Common myeloid progenitor, CD34-positive (primary cell): ENCODE results near the gene GAA. TPM values are rescaled to one million over a fixed set of nuclear protein-coding genes. Genes with fewer than 3 reads are reported as not detected.

Experiments used
- CTCF ChIA-PET: fragments of 350-600 bp; sonication (Branson Sonifier 250); formaldehyde crosslinking; loops from one replicate; lab custom pipeline; 2021; ENCODE audit warnings: antibody characterized with exemption; lab: Charles Lee
- POLR2A ChIA-PET: fragments of 350-600 bp; sonication (Branson Sonifier 250); formaldehyde crosslinking; loops from one replicate; lab custom pipeline; 2021; ENCODE audit warnings: antibody characterized with exemption; lab: Charles Lee
- DNase-seq, 3 donors: peaks; one replicate each; pipeline versions ENCODE4 v3.0.0 to v3.0.0-alpha.2; 2013
- H3K27ac ChIP-seq, 2 experiments: 1 replicate in 1 of 2; 2 replicates in 1 of 2; pipeline ENCODE4 v1.7.0; 2013; ENCODE audit warnings: inconsistent platforms in 2 of 2, low read length in 2 of 2, mild to moderate bottlenecking in 2 of 2, low read depth in 1 of 2, moderate library complexity in 1 of 2; ENCODE audit not compliant: severe bottlenecking in 2 of 2, insufficient read depth in 1 of 2, poor library complexity in 1 of 2
- H3K27me3 ChIP-seq, 5 experiments: replicated peaks in 2 of 5; 1 replicate in 3 of 5; 2 replicates in 2 of 5; pipeline versions ENCODE4 v1.6.1 to v1.7.0; 2013; ENCODE audit warnings: low read length in 4 of 5, mild to moderate bottlenecking in 2 of 5, moderate library complexity in 2 of 5, inconsistent platforms in 1 of 5; ENCODE audit not compliant: insufficient read depth in 5 of 5, control insufficient read depth in 4 of 5
- H3K36me3 ChIP-seq, 4 experiments: 1 replicate in 2 of 4; 2 replicates in 2 of 4; pipeline versions ENCODE4 v1.6.1 to v1.7.0; 2013; ENCODE audit warnings: low read length in 3 of 4, control low read depth in 1 of 4, mild to moderate bottlenecking in 1 of 4; ENCODE audit not compliant: control insufficient read depth in 4 of 4, insufficient read depth in 4 of 4
- H3K4me1 ChIP-seq, 4 experiments: 1 replicate in 3 of 4; 2 replicates in 1 of 4; pipeline versions ENCODE4 v1.6.1 to v1.7.1; 2013; ENCODE audit warnings: low read length in 3 of 4, mild to moderate bottlenecking in 3 of 4, control low read depth in 1 of 4, inconsistent platforms in 1 of 4, moderate library complexity in 1 of 4; ENCODE audit not compliant: control insufficient read depth in 4 of 4, insufficient read depth in 4 of 4; ENCODE audit errors: control extremely low read depth in 1 of 4
- H3K4me3 ChIP-seq, 7 experiments: 1 replicate in 4 of 7; 2 replicates in 3 of 7; pipeline versions ENCODE4 v1.5.1 to v1.7.0; 2013; ENCODE audit warnings: mild to moderate bottlenecking in 7 of 7, low read length in 6 of 7, moderate library complexity in 6 of 7, inconsistent platforms in 2 of 7, low read depth in 2 of 7, control low read depth in 1 of 7; ENCODE audit not compliant: insufficient read depth in 4 of 7, control insufficient read depth in 1 of 7; ENCODE audit errors: extremely low read depth in 1 of 7
- H3K9me3 ChIP-seq, 5 experiments: 1 replicate in 4 of 5; 2 replicates in 1 of 5; pipeline versions ENCODE4 v1.6.1 to v1.7.1; 2013; ENCODE audit warnings: low read length in 4 of 5, mild to moderate bottlenecking in 2 of 5, inconsistent platforms in 1 of 5, low read depth in 1 of 5, moderate library complexity in 1 of 5; ENCODE audit not compliant: control insufficient read depth in 4 of 5, insufficient read depth in 2 of 5; ENCODE audit errors: control extremely low read depth in 1 of 5
- WGBS: methylation state at CpG from one replicate; pipeline ENCODE4 v1.1.5; 2013; ENCODE audit not compliant: insufficient coverage; 5-methylcytosine and 5-hydroxymethylcytosine counted together
- polyA plus RNA-seq: library from polyadenylated mRNA; unstranded; fragments of 120-200 nt; gene quantifications from one replicate; pipeline ENCODE4 v1.2.1, GENCODE V29; 2013

GAA gene
- polyA plus RNA-seq: 22.2 TPM

GRCh38 chr17:80101011-80101945 is at the start of gene GAA:
GAA (plus strand) TSS chr17:80101581; CDS start chr17:80104587, 3,006 bp downstream.
- DNase-seq: peak; percentile 80 to 89 (median 89)
- peak within 1 kb of the TSS in 1 of 2 experiments; percentile 14 for H3K27ac ChIP-seq
- no peaks in the 10 kb centered on the region for H3K9me3 ChIP-seq
- under 1% methylated on average over 76 of the region's 114 CpGs for WGBS
- H3K36me3 ChIP-seq: no peaks in the 10 kb centered on the region
- POLR2A ChIA-PET: interaction anchor here (0.7 to 1.0 kb wide), 4 partner anchors 9 to 901 kb away, joined by 3 to 6 read pairs (median 4); no protein-coding TSS in a partner anchor
- peak within 1 kb of the TSS; percentile 53 to 91 (median 84) for H3K4me3 ChIP-seq
- peaks cover 2 to 23% (median 14%) of the 10 kb centered on the region in 4 experiments for H3K4me1 ChIP-seq
- CTCF ChIA-PET: interaction anchor here (0.6 to 1.7 kb wide), 14 partner anchors 9 to 163 kb away, joined by 3 to 7 read pairs (median 4); no protein-coding TSS in a partner anchor
- H3K27me3 ChIP-seq: no peaks in the 10 kb centered on the region

GRCh38 chr17:80051681-80052080 is 49.7 kb upstream of the GAA start:
- 90% methylated on average over 8 of the region's 11 CpGs for WGBS
- Histone ChIP-seq H3K27ac (no peak overlapping the region), H3K9me3 (no peaks in the 10 kb centered on the region), H3K4me3 (no peak overlapping the region), H3K27me3 (no peaks in the 10 kb centered on the region), H3K36me3 (no peaks in the 10 kb centered on the region), H3K4me1 (no peaks in the 10 kb centered on the region)
- DNase-seq: no peak
- ChIA-PET CTCF (no interaction called here), POLR2A (no interaction called here)

DNA sequence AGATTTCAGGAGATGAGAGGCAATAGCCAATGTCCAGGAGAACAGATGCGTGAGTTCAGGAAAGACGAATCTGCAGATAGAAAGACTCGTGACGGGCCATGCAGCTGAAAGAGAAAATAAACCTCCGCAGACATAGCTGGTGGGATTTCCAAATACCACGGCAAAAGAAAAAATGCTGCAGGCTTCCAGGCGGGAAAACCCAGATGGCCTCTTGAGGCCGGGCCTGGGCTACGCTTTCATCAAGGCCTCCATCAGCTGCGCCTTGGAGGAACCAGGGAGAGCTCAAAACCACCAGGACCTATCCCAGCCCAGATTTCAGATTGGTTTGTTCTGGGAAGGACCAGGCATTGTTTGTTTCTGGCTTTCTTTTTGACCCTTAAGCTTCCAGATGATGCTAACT is 48.3 kb upstream of the GAA start:
- ChIA-PET CTCF (no interaction called here), POLR2A (no interaction called here)
- Histone ChIP-seq H3K36me3 (no peaks in the 10 kb centered on the region), H3K9me3 (no peaks in the 10 kb centered on the region), H3K27ac (no peak overlapping the region), H3K4me3 (no peak overlapping the region), H3K4me1 (no peaks in the 10 kb centered on the region), H3K27me3 (no peaks in the 10 kb centered on the region)
- DNase-seq: no peak
- WGBS: 99% methylated on average over 10 of the region's 10 CpGs

DNA sequence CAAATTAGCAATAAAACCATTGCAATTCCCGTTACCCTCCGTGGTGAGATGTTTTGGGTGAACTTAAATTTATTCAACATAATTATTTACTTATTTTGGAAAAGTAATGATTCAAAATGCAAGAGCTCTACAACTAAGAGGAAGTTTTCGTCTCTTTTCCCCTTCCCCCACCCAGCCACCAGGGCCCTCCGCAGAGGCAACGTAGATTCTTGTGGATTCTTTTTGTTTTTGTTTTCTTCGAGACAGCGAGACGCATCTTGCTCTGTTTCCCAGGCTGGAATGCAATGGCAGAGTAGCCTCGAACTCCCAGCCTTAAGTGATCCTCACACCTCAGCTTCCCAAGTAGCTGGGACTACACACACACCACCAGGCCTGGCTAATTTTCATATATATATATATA is 45.8 kb upstream of the GAA start:
- Histone ChIP-seq H3K4me1 (no peaks in the 10 kb centered on the region), H3K4me3 (no peak overlapping the region), H3K36me3 (no peaks in the 10 kb centered on the region), H3K27me3 (no peaks in the 10 kb centered on the region), H3K27ac (no peak overlapping the region), H3K9me3 (no peaks in the 10 kb centered on the region)
- no peak for DNase-seq
- WGBS: 90% methylated on average over 2 of the region's 9 CpGs
- ChIA-PET POLR2A (no interaction called here), CTCF (no interaction called here)

- no peak for DNase-seq
- H3K27ac ChIP-seq: no peak overlapping the region
- H3K27me3 ChIP-seq: no peaks in the 10 kb centered on the region
- no peaks in the 10 kb centered on the region for H3K36me3 ChIP-seq
- POLR2A ChIA-PET: interaction anchor here (0.6 kb wide), 1 partner anchor 17 kb away, joined by 3 read pairs; no protein-coding TSS in a partner anchor
- WGBS: 96% methylated on average over 21 of the region's 28 CpGs
- no peaks in the 10 kb centered on the region for H3K4me1 ChIP-seq
- CTCF ChIA-PET: no interaction called here
- no peaks in the 10 kb centered on the region for H3K9me3 ChIP-seq
- no peak overlapping the region for H3K4me3 ChIP-seq
Measured at GRCh38 chr17:80058311-80058955, 42.9 kb upstream of the GAA start.

DNA sequence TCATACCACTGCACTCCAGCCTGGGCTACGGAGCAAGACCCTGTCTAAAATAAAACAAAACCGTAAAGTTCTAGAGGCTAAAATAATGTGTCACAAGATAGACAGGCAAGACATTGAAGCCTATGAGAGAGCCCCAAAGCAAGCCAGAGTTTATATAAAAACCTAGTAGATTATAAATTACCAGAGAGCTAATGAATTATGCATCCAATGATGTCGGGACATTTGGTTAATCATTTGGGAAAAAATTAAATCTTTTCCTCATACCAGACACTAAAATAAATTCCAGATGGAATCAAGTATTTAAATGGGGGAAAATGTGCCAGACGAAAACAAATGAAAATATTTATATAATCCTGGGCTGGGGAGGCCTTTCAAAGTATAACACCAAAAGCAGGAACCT is 40.7 kb upstream of the GAA start:
- CTCF ChIA-PET: interaction anchor here (0.6 kb wide), 1 partner anchor 20 kb away, joined by 3 read pairs; no protein-coding TSS in a partner anchor

More for the DNA sequence above, 40.7 kb upstream of the GAA start:
- Histone ChIP-seq H3K9me3 (no peaks in the 10 kb centered on the region), H3K4me3 (no peak overlapping the region), H3K27me3 (no peaks in the 10 kb centered on the region), H3K4me1 (peaks cover 0 to 6% (median 0%) of the 10 kb centered on the region in 4 experiments), H3K27ac (no peak overlapping the region), H3K36me3 (no peaks in the 10 kb centered on the region)
- WGBS: 100% methylated on average over 2 of the region's 4 CpGs
- no peak for DNase-seq
- POLR2A ChIA-PET: no interaction called here
